ENCODE measurements around the gene GRAMD1A.
"Not testable (repeated sequence)": the region's sequence is repeated elsewhere in the genome, so short reads cannot be mapped to it uniquely, and the experiment has no call there.

Gene GRAMD1A

DNA sequence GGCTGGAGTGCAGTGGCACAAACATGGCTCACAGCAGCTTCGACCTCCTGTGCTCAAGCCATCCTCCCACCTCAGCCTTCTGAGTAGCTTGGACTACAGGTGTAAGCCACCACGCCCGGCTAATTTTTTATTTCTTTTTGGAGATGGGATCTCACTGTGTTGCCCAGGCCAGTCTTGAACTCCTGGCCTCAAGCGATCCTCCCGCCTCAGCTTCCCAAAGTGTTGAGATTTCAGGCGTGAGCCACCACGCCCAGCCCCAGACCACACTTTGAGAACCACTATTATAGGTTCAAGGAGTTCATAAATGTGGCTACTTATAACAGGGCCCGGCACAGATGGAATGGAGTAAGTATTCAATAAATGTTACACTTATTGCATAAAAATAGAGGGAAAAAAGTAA, 26.9 kb downstream of the GRAMD1A start:
- Histone ChIP-seq H4K20me1 (ENCODE audit: insufficient read depth, low read length, poor library complexity, severe bottlenecking) (no peaks in the 10 kb centered on the region), H3K4me2 (ENCODE audit: low read depth, low read length, poor library complexity, severe bottlenecking) (no peak overlapping the region), H3K9me2 (replicated peaks; ENCODE audit: low read depth, low read length) (no peaks in the 10 kb centered on the region), H3K36me3 (ENCODE audit: insufficient read depth, low read length) (peaks cover 47% of the 10 kb centered on the region; the same call in 1 of the 2 replicates), H3K4me3 (ENCODE audit: low read length, poor library complexity, severe bottlenecking) (no peak overlapping the region), H3K27me3 (ENCODE audit: insufficient read depth, low read length, poor library complexity, severe bottlenecking) (peaks cover 11% of the 10 kb centered on the region), H3K9me3 (ENCODE audit: insufficient read depth, low read depth, low read length) (no peaks in the 10 kb centered on the region), H3K79me2 (ENCODE audit: insufficient read depth, low read length) (no peaks in the 10 kb centered on the region), H2AFZ (ENCODE audit: low read length) (no peak overlapping the region), H3K4me1 (ENCODE audit: insufficient read depth, low read length, poor library complexity, severe bottlenecking) (no peaks in the 10 kb centered on the region), H3F3A (ENCODE audit: low read depth) (no peaks in the 10 kb centered on the region), H3K9ac (ENCODE audit: low read depth, low read length, poor library complexity, severe bottlenecking) (no peak overlapping the region)
- TF ChIP-seq, protein P1, sequence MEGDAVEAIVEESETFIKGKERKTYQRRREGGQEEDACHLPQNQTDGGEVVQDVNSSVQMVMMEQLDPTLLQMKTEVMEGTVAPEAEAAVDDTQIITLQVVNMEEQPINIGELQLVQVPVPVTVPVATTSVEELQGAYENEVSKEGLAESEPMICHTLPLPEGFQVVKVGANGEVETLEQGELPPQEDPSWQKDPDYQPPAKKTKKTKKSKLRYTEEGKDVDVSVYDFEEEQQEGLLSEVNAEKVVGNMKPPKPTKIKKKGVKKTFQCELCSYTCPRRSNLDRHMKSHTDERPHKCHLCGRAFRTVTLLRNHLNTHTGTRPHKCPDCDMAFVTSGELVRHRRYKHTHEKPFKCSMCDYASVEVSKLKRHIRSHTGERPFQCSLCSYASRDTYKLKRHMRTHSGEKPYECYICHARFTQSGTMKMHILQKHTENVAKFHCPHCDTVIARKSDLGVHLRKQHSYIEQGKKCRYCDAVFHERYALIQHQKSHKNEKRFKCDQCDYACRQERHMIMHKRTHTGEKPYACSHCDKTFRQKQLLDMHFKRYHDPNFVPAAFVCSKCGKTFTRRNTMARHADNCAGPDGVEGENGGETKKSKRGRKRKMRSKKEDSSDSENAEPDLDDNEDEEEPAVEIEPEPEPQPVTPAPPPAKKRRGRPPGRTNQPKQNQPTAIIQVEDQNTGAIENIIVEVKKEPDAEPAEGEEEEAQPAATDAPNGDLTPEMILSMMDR (conservative IDR thresholded peaks at IDR 0.05; ENCODE audit: low read length): no peak
- no peak for TF ChIP-seq EZH2phosphoT487 (IDR thresholded peaks at IDR 0.05; ENCODE audit: borderline replicate concordance)

DNA sequence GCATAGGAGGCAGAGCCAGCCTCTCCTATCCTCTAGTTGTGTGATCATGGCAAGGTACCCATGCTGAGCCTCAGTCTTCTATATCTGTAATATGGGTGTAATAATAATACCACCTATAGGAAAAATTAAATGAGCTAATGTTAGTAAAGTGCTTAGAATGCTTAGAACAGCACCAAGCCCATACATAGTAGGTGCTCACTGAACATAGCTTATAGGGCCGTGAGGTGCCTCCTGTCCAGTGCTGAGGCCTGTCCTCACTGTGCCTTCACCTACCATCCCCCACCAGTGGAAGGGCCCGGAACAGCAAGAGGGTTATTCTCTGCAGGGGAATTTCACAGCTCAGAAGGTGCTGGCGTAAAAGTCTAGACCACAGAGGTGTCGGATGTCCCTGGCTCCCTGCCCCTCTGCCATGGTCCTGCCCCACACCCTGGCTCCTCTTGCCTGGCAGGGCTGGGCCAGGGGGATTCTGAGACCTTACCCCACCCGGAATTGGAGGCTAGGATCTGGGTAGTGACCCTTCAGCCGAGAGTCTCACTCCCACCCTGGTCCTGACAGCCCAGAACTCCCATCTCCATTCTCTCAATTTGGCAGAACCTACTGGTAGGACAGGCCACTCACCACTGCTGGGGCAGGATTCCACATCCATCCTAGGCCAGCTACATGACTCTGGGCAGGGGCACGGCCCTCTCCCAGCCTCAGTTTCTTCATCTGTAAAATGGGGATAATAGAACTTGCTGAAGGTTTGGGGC, 27.9 kb downstream of the GRAMD1A start:
- H3K4me2 ChIP-seq (ENCODE audit: low read depth, low read length, poor library complexity, severe bottlenecking): no peak overlapping the region
- H3K79me2 ChIP-seq (ENCODE audit: insufficient read depth, low read length): no peaks in the 10 kb centered on the region
- TF ChIP-seq EZH2phosphoT487 (IDR thresholded peaks at IDR 0.05; ENCODE audit: borderline replicate concordance): no peak
- TF ChIP-seq, protein P1 (conservative IDR thresholded peaks at IDR 0.05; ENCODE audit: low read length): no peak
- no peaks in the 10 kb centered on the region for H3K9me3 ChIP-seq (ENCODE audit: insufficient read depth, low read depth, low read length)
- H3K9me2 ChIP-seq (replicated peaks; ENCODE audit: low read depth, low read length): no peaks in the 10 kb centered on the region
- H3K36me3 ChIP-seq (ENCODE audit: insufficient read depth, low read length): peaks cover 38% of the 10 kb centered on the region; the same call in 1 of the 2 replicates
- no peak overlapping the region for H3K9ac ChIP-seq (ENCODE audit: low read depth, low read length, poor library complexity, severe bottlenecking)
- H2AFZ ChIP-seq (ENCODE audit: low read length): no peak overlapping the region
- H3K27me3 ChIP-seq (ENCODE audit: insufficient read depth, low read length, poor library complexity, severe bottlenecking): peaks cover 11% of the 10 kb centered on the region
- H3K4me1 ChIP-seq (ENCODE audit: insufficient read depth, low read length, poor library complexity, severe bottlenecking): no peaks in the 10 kb centered on the region
- no peak overlapping the region for H3K4me3 ChIP-seq (ENCODE audit: low read length, poor library complexity, severe bottlenecking)
- H3F3A ChIP-seq (ENCODE audit: low read depth): no peaks in the 10 kb centered on the region
- H4K20me1 ChIP-seq (ENCODE audit: insufficient read depth, low read length, poor library complexity, severe bottlenecking): no peaks in the 10 kb centered on the region

DNA sequence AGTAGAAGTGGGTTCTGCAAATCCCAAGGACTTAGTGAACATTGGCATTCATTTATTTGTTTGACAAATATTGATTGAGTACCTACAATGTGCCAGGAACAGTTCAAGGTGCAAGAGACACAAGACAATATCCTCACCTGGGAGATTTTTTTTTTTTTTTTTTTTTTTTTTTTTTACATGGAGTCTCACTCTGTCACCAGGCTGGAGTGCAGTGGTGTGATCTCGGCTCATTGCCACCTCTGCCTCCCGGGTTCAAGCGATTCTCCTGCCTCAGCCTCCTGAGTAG, 28.4 kb downstream of the GRAMD1A start:
- H3K4me3 ChIP-seq (ENCODE audit: low read length, poor library complexity, severe bottlenecking); H3K79me2 ChIP-seq (ENCODE audit: insufficient read depth, low read length); H3F3A ChIP-seq (ENCODE audit: low read depth); H3K9me2 ChIP-seq (replicated peaks; ENCODE audit: low read depth, low read length); H2AFZ ChIP-seq (ENCODE audit: low read length); H4K20me1 ChIP-seq (ENCODE audit: insufficient read depth, low read length, poor library complexity, severe bottlenecking); H3K9me3 ChIP-seq (ENCODE audit: insufficient read depth, low read depth, low read length); H3K4me1 ChIP-seq (ENCODE audit: insufficient read depth, low read length, poor library complexity, severe bottlenecking); H3K4me2 ChIP-seq (ENCODE audit: low read depth, low read length, poor library complexity, severe bottlenecking); H3K9ac ChIP-seq (ENCODE audit: low read depth, low read length, poor library complexity, severe bottlenecking): not testable (repeated sequence)
- Histone ChIP-seq H3K27me3 (ENCODE audit: insufficient read depth, low read length, poor library complexity, severe bottlenecking) (peaks cover 11% of the 10 kb centered on the region), H3K36me3 (ENCODE audit: insufficient read depth, low read length) (peaks cover 33% of the 10 kb centered on the region; the same call in 1 of the 2 replicates)

DNA sequence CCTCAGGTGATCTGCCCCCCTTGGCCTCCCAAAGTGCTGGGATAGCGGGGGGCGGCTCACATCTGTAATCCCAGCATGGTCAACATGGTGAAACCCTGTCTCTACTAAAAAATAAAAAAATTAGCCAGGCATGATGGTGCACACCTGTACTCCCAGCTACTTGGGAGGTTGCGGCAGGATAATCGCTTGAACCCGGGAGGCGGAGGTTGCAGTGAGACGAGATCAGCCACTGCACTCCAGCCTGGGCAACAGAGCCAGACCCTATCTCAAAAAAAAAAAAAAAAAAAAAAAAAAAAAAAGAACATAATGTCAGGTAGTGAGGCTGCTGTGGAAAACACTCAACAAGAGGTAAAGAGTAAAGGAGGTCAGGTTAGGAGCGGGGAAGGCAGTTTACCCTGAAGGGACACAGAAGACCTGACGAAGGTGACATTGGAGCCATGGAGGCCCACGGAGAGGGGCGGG, 29.2 kb downstream of the GRAMD1A start:
- H3K9me3 ChIP-seq (ENCODE audit: insufficient read depth, low read depth, low read length); H2AFZ ChIP-seq (ENCODE audit: low read length); H3K4me1 ChIP-seq (ENCODE audit: insufficient read depth, low read length, poor library complexity, severe bottlenecking); H3F3A ChIP-seq (ENCODE audit: low read depth); H4K20me1 ChIP-seq (ENCODE audit: insufficient read depth, low read length, poor library complexity, severe bottlenecking); H3K9me2 ChIP-seq (replicated peaks; ENCODE audit: low read depth, low read length); H3K79me2 ChIP-seq (ENCODE audit: insufficient read depth, low read length); H3K4me2 ChIP-seq (ENCODE audit: low read depth, low read length, poor library complexity, severe bottlenecking); H3K4me3 ChIP-seq (ENCODE audit: low read length, poor library complexity, severe bottlenecking); H3K9ac ChIP-seq (ENCODE audit: low read depth, low read length, poor library complexity, severe bottlenecking): not testable (repeated sequence)
- Histone ChIP-seq H3K36me3 (ENCODE audit: insufficient read depth, low read length) (peaks cover 25% of the 10 kb centered on the region; the same call in 1 of the 2 replicates), H3K27me3 (ENCODE audit: insufficient read depth, low read length, poor library complexity, severe bottlenecking) (peaks cover 11% of the 10 kb centered on the region)
